Stimulated activated CD8-positive, alpha-beta memory T cell treated with anti-CD3 and anti-CD28 coated beads, Interleukin-7, amount 100 ng/mL, for 48 hours (primary cell): ENCODE measurements around the gene ZNF160.
"Not testable (repeated sequence)": the region's sequence is repeated elsewhere in the genome, so short reads cannot be mapped to it uniquely, and the experiment has no call there.

Experiments used
- DNase-seq, 2 donors: peaks; one replicate each; pipeline ENCODE4 v3.0.0-alpha.2; 2020; ENCODE audit warnings: low read depth in 1 of 2; ENCODE audit errors: extremely low read depth in 1 of 2

ZNF160 gene

GRCh38 chr19:53034054-53034453 is 69.2 kb downstream of the ZNF160 start:
- no peak for DNase-seq

- not testable (repeated sequence) for DNase-seq
These were observed 74.9 kb downstream of the ZNF160 start for GRCh38 chr19:53028306-53028705.

GRCh38 chr19:53019684-53020083 is 83.5 kb downstream of the ZNF160 start:
- DNase-seq: no peak
